HFFc6 (cell line): Measurements from ENCODE around the gene CILP. TPM values are rescaled to one million over a fixed set of nuclear protein-coding genes. Genes with fewer than 3 reads are reported as not detected.

ENCODE experiments used
- DNase-seq: peaks from one replicate; pipeline ENCODE4 v3.0.0-alpha.2; 2018
- H3K27ac Mint-ChIP-seq: 2 replicates; pipeline ENCODE4 v1.8.0; 2020; ENCODE audit warnings: mild to moderate bottlenecking, mixed read lengths
- H3K27me3 Mint-ChIP-seq: 2 replicates; pipeline ENCODE4 v1.8.0; 2021; ENCODE audit warnings: mild to moderate bottlenecking, moderate library complexity, mixed read lengths; ENCODE audit not compliant: insufficient read depth
- H3K36me3 Mint-ChIP-seq: 2 replicates; pipeline ENCODE4 v1.8.0; 2021; ENCODE audit warnings: low read depth, mixed read lengths
- H3K4me1 Mint-ChIP-seq: 2 replicates; pipeline ENCODE4 v1.8.0; 2020; ENCODE audit warnings: low read depth, mixed read lengths
- H3K4me3 Mint-ChIP-seq: 2 replicates; pipeline ENCODE4 v1.8.0; 2020; ENCODE audit warnings: mild to moderate bottlenecking, moderate library complexity, mixed read lengths
- H3K9me3 Mint-ChIP-seq: 2 replicates; pipeline ENCODE4 v1.8.0; 2020; ENCODE audit warnings: mild to moderate bottlenecking, mixed read lengths
- total RNA-seq, 6 experiments: library from RNA; stranded (reverse); fragmentation: NEBNext Ultra II Directional; extraction: Animal tissue kit (Norgen Biotek cat#: 25700); gene quantifications; 2 replicates in 1 of 6; 3 replicates in 5 of 6; pipeline ENCODE4 v1.2.3, GENCODE V29; 2021
- TF ChIP-seq, protein P1 (sequence below): fragments of 200-600 bp; sonication (generic); IDR thresholded peaks from 2 replicates; pipeline ENCODE4 v1.5.0; 2021; ENCODE audit warnings: antibody characterized with exemption, mild to moderate bottlenecking

CILP gene
- total RNA-seq, 6 experiments from 2014 or later, result 0.05 TPM; not detected in 5

DNA sequence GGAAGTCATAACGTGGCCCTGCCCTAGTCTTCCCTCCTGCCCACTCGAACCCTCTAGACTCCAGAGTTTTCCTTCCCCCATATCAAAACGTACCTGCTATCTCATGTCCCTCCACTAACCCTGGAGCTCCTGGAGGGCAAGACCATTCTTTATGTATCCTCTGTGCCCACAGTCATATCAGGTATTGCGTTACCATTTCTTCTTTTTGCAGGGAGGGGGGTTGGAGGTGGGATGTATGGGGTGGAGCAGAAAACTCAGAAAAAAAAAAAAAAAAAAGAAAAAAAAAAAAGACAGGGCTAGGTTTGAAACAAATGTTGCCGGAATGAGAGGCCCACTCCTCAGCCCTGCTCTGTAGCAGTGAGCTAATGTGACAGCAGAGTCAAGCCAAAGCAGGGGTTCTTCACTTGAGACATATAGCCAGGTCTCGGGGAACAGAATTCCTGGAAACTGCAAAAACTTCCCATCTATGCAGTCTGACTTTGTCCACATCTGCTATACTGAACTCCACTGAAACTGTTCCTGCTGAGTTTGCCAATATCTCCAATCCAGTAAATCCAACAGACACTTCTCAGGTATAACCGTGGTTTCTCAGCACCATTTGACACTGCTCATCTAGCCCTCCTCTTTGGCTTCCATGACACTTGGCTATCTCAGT, 44.3 kb upstream of the CILP start:
- TF ChIP-seq, protein P1, sequence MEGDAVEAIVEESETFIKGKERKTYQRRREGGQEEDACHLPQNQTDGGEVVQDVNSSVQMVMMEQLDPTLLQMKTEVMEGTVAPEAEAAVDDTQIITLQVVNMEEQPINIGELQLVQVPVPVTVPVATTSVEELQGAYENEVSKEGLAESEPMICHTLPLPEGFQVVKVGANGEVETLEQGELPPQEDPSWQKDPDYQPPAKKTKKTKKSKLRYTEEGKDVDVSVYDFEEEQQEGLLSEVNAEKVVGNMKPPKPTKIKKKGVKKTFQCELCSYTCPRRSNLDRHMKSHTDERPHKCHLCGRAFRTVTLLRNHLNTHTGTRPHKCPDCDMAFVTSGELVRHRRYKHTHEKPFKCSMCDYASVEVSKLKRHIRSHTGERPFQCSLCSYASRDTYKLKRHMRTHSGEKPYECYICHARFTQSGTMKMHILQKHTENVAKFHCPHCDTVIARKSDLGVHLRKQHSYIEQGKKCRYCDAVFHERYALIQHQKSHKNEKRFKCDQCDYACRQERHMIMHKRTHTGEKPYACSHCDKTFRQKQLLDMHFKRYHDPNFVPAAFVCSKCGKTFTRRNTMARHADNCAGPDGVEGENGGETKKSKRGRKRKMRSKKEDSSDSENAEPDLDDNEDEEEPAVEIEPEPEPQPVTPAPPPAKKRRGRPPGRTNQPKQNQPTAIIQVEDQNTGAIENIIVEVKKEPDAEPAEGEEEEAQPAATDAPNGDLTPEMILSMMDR, result no peak
- DNase-seq, result no peak
- Mint-ChIP-seq H3K9me3 (no peaks in the 10 kb centered on the region), H3K27me3 (peaks cover 2% of the 10 kb centered on the region), H3K27ac (no peak overlapping the region), H3K4me1 (peaks cover 5% of the 10 kb centered on the region; the same call in 1 of the 2 replicates), H3K4me3 (no peak overlapping the region), H3K36me3 (peaks cover 4% of the 10 kb centered on the region)

DNA sequence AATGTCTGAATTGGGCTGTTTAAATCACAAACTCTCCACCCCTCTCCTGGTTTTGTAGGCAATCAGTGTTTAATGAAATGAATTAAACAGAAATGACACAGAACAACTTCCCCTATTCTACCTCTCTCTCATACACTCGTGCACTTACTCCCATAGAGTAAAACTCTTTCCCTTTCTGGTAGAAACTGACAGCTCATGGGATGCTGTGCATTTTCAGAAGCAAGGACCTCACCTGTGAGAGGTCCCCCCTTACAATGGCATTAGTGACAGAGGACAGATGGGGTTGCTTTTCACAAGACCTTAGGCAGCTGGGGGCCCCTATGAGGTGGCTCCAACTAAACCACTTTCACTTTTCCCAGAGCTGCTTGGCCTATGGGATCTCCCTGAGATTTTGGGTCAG, 43.5 kb upstream of the CILP start:
- no peaks in the 10 kb centered on the region for H3K9me3 Mint-ChIP-seq
- no peak overlapping the region for H3K27ac Mint-ChIP-seq
- no peak for DNase-seq
- peaks cover 2% of the 10 kb centered on the region for H3K27me3 Mint-ChIP-seq
- TF ChIP-seq, protein P1, result no peak
- peaks cover 4% of the 10 kb centered on the region for H3K36me3 Mint-ChIP-seq
- H3K4me3 Mint-ChIP-seq, result no peak overlapping the region
- peaks cover 5% of the 10 kb centered on the region; the same call in 1 of the 2 replicates for H3K4me1 Mint-ChIP-seq

DNA sequence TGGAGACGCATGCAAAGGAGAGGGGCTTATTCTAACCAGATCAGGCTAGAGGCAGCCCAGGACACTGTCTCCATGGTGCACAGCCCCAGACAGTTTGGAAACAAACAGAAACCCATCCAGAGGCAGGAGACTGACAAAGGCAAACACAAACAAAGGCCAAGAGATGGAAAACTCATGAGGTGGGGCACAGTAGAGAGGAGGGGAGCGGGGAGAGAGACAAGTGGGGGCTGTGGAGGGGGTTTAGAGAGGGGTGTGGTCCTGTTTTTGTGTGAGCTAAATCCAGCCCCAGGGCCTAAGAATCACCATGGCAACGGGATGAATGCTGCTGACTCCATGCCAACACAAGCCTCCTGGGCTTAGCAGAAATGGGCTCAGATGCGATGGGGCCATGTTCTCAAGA, 43.1 kb upstream of the CILP start:
- H3K36me3 Mint-ChIP-seq, result peaks cover 4% of the 10 kb centered on the region

DNA sequence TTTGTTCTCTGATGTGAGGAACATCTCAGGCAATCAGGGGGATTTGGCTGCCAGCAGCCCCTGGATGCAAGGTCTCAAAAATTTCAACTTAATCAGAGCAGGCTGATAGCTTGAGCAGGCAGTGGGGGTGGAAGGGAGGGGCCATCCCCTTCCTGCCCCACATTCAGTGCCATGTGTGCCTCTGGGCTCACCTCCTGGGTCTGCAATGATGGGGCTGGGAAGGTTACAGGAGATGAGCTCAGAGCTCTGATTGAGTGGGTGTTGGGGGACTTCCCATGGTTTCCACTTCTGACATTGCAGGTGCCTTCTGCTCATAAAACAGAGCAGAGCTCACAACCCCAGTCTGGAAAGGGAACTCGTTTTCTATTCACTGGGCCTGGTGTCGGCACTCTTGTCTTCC, 38.4 kb upstream of the CILP start:
- Mint-ChIP-seq H3K27me3 (no peaks in the 10 kb centered on the region), H3K4me1 (peaks cover 16% of the 10 kb centered on the region), H3K27ac (no peak overlapping the region), H3K36me3 (no peaks in the 10 kb centered on the region), H3K4me3 (no peak overlapping the region), H3K9me3 (no peaks in the 10 kb centered on the region)
- DNase-seq, result no peak
- TF ChIP-seq, protein P1, result no peak

More for the DNA sequence above, 43.1 kb upstream of the CILP start:
- Mint-ChIP-seq H3K4me1 (peaks cover 5% of the 10 kb centered on the region; the same call in 1 of the 2 replicates), H3K27me3 (peaks cover 2% of the 10 kb centered on the region), H3K4me3 (no peak overlapping the region), H3K27ac (no peak overlapping the region), H3K9me3 (no peaks in the 10 kb centered on the region)
- DNase-seq, result no peak
- TF ChIP-seq, protein P1, result no peak

DNA sequence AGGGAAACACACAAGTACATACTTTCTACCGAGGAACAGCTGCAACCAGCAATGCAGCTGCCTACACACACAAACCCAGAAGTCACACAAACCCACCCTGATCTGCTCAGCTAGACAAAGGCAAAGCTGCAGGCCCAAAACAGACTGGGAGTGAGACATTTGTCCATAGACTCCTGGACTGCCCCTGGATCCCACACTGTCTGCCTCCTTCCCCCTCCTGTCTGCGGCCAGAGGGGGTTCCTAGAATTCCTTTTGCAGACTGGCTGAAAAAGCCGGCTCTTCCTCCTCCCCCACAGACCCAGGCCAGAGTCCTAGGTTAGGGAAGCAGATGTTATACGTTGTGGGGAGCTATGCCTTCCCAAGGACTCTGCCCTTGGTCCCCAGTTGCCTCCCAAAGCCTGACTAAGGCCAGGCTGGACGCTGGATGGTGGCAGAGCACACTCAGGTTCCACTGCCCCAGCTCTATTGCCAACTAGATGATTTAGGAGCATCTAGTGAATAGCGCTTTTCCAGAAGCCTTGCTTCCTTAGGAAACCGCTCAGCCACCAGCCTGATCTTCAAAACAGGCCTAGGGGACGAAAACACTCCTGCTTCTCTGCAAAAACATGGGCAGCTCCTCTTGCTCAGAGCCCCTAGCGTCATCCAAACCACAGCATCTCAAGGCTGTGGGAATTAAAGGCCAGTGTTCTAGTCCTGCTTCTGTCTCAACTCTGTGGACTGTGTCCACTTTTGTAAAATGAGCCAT, 37.4 kb upstream of the CILP start:
- H3K4me3 Mint-ChIP-seq, result no peak overlapping the region
- DNase-seq, result no peak
- TF ChIP-seq, protein P1, result no peak
- H3K9me3 Mint-ChIP-seq, result no peaks in the 10 kb centered on the region
- H3K27me3 Mint-ChIP-seq, result no peaks in the 10 kb centered on the region; the same call in 1 of the 2 replicates
- H3K36me3 Mint-ChIP-seq, result no peaks in the 10 kb centered on the region
- H3K4me1 Mint-ChIP-seq, result peaks cover 16% of the 10 kb centered on the region
- no peak overlapping the region for H3K27ac Mint-ChIP-seq
